Medulla oblongata (tissue), 1 donor: ENCODE data around the gene SPDL1.

Source experiments
- DNase-seq: peaks from one replicate; pipeline ENCODE4 v3.0.0-alpha.2; 2015; ENCODE audit errors: extremely low spot score

SPDL1 gene, protein sequence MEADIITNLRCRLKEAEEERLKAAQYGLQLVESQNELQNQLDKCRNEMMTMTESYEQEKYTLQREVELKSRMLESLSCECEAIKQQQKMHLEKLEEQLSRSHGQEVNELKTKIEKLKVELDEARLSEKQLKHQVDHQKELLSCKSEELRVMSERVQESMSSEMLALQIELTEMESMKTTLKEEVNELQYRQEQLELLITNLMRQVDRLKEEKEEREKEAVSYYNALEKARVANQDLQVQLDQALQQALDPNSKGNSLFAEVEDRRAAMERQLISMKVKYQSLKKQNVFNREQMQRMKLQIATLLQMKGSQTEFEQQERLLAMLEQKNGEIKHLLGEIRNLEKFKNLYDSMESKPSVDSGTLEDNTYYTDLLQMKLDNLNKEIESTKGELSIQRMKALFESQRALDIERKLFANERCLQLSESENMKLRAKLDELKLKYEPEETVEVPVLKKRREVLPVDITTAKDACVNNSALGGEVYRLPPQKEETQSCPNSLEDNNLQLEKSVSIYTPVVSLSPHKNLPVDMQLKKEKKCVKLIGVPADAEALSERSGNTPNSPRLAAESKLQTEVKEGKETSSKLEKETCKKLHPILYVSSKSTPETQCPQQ

DNA sequence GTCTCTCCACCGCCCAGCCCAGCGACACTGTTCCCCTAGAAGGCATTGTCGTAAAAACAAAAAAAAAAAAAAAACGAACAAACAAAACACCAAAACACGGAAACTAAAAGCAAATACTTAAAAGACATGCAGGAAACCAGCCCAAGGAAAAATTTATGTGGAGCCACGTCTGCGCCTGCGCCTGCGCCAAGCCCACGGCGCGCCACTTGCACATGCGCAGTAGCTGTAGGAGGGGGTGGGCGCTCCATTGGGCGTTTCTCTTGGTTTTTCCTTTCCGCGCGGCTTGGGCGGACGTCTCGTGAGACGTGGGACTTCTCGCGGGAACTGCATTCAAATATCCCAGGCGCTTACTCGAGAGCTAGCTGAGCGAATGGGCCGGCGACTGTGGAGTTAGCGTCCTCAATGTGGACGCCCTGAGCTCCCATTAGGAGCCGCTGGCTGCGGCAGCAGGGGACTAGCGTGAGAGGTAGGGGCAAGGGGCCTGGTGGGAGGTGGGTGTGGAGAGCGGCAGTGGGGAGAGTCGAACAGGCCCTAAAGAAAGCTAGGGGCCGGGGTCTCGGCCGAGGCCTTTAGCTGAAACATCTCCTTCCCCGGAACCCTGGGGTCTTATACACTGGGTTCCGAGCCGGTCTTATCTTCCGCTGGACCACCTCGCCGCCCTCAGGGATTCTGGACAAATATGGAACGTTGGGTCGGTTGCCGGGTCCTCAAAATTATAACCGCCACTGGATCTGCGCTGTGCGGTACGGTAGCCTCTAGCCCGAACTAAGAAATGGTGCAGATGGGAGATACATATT, at the start of gene SPDL1:
Gene SPDL1, plus strand, starts transcription at position 350 of the 797 bp plus-strand sequence. CDS start 4,644 bp downstream, outside the sequence.
- peak; percentile 97 for DNase-seq

DNA sequence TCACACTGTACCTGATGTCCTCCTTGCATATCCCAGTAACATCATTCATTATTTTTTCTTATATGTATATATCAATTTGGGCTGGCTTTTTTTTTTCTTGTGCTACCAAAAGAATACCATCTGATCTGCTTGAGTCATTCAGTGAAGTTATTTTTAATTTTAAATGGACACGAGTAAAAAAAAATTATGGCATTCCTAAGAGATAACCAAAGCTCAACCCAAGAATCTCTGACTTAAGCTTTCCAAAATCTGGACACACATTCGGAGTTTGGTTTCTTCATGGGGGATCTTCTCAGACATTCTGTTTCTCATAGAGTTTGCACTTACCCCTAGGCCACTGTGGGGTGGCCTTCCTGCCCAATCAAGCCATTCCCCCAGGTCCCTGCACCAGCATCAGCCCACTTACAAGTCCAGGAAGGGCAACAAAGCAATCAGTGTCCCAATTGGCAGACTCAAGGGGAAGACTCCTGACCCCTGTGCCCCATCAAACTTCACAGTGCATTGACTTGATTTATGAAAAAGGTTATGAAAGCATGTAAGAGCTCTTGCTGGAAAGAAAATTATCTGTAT, 49.2 kb upstream of the SPDL1 start:
- no peak for DNase-seq

DNA sequence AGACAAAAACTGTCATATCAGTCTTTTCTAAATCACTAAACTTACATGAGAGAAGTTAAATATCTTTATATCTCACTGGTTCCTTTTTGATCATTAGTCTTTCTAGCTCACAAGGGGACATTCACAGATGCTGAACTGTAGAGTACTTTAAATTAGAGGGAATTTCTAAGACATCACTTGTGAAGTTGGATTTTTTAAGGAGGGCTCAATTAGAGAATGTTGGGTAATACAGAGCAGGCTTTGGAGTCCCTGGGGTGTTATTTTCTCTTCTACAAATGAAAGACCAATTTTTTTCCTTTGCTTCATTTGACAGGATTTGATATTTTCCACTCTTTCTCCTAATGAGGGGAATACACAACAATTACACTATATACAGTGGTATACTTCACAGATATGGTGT, 48.6 kb upstream of the SPDL1 start:
- DNase-seq: no peak

DNA sequence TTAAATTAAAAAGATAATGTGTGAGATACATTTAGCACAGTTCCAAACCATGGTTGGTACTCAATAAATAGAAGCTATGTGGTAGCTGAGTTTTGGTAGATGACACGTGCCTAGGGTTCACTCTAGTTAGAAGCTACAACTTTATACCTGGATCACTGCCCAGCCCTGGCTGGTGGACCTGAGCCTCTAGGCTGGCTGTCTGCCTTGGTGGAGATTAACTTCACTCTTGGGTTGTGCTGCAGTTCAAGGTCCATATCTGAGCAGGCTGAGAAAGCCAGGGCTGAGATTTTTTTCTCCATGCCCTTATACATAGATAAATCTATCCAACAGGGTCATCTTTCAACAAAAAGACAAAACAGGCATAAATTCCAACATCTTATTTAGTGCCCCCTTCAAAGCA, 44.6 kb upstream of the SPDL1 start:
- no peak for DNase-seq

DNA sequence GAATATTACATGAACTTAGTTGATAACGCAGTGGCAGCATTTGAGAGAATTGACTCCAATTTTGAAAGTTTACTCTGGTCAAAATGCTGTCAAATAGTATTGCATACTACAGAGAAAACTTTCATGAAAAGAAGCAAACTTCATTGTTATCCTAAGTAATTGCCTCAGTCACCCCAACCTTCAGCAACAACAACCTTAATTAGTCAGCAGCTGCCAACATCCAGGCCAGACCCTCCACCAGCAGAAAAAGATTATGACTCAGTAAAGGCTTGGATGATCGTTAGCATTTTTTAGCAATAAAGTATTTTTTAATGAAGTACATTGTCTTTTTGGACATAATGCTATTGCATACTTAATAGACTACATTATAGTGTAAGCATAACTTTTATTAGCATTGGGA, 40.8 kb upstream of the SPDL1 start:
- no peak for DNase-seq

DNA sequence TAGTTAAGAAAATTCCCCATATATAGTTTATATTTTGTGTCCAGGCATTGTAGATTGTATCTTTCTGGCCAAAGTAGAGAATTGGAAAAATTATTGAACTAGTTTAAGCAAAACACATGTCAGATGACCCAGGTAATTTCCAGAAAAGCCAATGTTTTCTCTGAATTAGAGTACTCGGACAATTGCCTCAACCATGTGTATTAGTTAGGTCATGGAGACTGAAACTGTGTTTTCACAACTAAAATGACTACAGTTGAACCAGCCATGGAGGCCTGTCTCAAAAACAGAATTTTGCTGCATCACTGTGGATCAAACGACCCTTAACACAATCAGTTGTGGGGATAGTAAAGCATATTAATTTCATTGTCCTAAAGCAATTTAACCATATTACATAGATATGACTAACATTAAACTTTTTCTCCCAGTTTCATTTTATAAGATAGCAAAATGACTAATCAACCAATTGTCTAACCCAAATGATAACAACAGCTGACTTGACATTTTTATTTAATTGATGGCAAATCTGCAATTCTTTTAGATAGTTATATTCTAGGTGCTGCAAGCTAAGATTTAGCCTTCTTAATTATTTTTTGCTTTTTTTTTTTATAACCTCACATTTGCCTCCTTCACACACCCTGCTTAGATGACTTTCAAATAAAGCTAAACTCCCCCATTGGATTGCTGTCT, 39.2 kb upstream of the SPDL1 start:
- no peak for DNase-seq

DNA sequence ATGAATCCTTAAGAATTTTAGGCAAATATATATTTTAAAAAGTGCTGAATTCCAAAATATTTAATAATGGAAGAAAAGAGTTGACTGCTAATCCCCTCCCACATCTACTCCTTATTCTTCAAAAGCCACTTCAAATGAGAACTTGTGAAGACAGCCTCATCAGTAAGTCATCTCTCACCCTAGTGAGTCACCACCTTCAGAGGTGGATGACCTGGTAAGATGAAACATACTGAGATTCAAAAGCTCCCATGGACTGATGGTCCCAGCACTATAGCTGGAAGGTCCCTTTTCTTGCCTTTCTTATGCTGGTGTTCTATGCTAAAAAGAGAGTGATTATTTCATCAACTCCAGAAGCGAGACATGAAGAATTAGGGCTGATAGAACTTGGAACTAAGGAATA, 37.8 kb upstream of the SPDL1 start:
- no peak for DNase-seq

DNA sequence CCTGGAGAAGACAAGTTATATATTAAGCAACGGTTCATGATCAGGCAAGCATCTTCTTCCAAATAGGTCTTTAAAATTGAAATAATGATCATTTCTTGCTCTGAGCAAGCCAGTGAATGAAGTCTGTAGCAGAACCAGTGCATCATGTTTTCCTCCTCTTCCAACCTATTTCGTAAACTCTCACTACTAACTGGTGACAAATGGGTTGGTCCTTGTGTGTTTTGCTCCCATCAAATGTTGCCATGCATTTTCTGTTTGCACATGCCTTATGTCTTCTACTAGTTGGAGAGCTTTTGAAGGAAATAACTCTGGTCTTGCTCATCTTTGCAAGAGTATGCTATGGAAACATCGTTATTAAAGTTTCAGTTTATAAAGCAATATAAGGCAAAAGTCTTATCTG, 37.2 kb upstream of the SPDL1 start:
- no peak for DNase-seq

DNA sequence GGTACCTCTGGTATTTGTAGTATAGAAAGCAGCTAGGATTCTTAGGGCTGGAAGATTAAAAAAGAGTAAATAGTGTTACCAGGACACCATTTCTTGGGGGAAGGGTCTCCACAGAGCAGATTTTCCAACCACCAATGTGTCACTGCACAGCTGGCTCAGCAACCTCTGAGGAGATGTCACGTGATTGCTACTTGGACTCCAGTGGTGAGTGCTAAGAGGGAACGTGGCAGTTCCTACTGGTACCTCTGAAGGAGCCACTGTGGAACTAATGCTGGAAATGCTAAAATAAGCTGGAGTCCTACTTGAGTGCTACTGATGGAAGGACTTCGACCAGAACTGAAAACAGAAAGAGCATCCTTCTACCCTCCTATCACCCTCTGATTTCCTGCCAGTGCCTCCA, 36.1 kb upstream of the SPDL1 start:
- no peak for DNase-seq

DNA sequence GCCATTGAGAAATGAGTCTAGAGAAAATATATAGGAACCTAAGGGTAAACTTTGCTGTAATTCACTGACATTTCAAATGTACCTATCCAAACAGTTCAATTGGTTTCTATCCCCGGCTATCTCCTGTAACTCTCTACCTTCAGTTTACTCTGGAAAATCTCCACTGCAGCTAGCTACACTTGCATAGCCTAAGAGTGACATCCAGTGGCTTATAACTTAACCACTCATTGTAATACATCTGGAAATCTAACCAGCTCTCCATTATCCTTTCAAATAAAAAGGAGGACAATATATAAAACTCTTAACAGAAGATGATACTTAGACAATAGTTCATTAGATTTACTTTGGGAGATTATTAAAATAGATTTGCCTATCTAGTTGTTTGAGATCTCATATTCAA, 35.3 kb upstream of the SPDL1 start:
- peak; percentile 26 for DNase-seq

DNA sequence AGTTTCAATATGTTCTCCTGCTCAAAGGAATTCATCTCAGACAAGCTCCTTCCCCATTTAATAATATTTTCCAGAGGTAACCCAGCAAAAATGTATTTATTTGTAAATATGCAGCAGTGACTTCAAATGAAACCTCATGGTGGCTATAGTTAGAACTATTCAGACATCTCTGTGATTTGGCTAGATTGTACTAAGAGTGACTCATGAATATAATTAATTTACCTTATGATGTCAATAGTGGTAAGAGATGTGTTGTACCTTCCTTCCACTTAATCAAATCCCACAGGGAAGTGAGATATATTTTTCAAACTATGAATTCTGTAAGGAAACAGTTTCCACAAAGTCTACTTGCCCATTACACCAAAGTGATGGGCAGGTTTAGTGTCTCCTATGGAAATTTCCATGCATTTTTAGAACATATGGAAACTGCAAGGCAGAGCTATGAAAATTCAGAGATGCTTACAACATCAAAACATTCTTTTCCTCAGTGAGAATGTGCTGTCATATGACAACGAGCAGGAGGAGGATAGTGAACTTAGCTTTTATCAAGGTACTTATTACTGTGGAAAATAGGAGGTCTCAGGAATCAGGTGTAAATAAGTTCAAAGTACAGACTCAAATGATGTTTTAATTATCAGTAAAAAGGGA, 34.0 kb upstream of the SPDL1 start:
- no peak for DNase-seq

DNA sequence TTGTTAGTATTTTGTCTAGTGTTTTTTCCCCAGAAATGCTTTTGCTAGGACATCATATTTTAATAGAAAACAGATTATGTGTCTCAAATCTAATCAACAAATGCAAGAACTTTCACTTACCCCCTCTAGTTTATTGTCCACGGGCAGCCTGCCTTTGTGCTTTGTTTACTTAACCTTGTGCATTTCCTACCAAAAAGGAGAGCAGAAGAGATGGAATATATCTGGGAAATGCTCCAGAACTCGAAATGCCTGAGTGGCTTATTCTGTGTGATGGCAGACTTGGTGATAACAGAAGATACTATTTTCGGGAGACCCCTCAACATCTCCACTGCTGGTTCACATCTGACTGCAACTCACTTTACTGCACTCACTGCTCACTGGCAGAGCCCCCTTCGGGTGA, 33.3 kb upstream of the SPDL1 start:
- DNase-seq: no peak

DNA sequence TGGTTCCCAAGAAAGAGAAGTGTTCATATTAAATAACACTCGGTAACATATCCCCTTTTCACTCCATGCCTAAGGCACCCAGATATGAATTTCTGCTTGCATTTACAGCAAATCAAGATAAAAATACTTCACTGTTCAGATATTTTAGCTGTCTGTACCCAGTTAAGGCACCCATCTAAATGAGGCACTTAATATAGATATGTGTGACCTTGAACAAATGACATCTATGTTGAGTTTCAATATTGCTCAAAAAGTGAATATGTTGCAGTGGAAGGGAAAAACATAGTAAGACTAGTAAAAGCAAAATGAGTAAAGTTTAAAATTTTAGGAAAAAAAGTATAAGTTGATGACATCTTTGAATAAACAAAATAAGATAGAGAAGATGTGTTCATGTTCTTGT, 32.4 kb upstream of the SPDL1 start:
- DNase-seq: no peak

DNA sequence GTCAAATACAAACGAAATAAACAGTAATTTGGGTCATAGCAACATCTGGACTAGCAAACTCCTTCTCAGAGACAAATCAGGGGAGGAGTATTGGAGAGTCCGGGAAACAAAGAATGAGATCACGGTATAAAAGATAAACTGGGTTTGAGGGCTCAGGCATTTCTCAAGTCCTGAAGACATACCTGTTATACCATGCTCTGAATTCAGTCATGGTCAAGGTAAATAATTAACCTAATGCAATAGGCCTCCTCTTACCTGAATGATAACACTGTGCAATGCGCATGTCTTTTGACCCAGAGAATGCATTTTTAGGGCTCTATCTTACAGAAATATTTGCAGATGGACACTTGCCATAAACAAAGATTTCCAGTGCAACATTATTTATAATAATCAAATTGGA, 31.9 kb upstream of the SPDL1 start:
- DNase-seq: no peak

DNA sequence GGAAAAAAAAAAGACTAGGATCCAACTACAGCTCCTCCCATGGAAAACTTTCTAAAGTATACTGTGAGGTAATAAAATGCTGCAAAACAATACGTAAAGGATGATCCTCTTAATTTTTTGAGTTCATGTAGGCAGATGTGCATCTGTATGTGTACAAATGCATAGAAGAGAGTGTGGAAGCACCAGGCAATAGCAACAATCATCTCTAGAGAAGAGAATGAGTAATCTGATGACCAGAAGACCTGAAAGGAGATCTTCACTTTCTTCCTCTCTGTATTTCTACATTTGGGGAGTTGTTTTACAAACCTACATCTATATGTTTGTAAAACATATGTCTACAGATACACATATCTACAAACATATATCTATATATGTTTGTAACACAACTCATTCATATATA, 29.3 kb upstream of the SPDL1 start:
- DNase-seq: no peak

DNA sequence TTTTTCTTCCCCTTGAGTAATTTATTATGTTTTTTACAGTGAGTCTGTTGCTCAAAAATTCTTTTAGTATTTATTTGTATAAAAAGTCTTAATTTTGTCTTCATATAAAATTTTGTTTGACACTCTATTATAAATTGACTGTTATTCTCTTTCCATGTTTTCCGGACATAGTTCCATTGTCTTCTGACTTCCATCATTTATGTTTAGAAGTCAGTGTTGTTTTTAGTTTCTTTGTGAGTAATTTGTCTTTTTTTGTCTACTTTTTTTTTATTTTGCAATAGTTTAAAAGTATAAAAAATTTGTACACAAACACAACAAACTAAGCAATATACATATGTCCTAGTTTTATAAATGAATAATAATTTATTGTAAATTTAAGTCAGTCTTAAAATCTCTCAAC, 25.7 kb upstream of the SPDL1 start:
- no peak for DNase-seq

DNA sequence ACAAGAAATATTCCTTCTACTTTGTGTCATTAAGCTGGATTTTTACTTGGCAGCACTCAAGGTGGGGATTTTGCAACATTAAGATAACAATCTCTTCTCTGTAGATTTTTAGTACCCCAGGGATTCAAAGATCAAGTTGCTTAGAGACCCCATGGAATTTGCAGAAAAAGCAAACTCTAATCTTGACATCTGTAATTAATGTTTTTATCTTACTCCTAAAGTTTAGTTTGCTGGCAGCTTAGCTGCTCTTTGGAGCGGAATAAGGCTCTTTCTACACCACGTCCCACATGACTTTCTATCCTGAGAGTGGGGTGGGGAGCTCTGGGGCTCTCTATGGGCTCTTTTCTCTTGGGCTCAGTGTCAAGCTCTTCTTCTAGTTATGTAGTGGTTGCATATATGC, 21.7 kb upstream of the SPDL1 start:
- no peak for DNase-seq

DNA sequence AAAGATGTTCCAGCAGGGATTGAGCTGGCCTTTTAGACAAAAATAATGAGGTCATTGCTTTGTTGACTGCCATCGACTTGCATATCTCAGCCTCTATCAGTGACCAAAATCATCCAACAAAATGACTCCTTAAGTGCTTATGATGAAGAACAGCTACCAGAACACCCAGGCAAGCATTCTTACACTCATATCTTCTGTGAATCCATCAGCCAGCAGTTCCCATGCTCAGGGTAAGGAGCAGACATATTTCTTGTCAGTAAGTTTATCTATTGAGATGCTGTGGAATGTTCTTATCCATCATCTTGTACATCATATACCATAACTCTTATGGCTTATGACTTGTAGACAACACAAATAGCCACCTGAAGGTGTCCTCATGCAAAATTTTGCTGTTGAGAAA, 20.2 kb upstream of the SPDL1 start:
- no peak for DNase-seq

DNA sequence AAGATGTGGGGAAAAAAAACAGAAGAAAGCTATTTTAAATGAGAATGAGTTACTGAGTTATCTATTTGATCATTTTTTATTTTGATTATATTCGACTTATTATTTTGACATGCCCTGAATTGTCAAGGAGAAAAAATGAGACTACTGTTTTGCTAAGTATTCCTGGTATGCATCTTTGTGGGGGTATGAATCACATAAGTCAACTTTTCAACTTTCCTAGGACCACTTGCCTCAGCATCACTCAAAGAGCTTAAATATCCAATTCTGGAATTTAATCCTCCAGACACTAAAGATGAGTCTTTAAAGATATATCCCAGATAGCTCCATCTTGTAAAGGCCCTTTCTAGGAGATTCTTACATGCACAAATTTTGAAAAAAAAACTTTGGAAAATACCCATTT, 17.4 kb upstream of the SPDL1 start:
- DNase-seq: no peak

DNA sequence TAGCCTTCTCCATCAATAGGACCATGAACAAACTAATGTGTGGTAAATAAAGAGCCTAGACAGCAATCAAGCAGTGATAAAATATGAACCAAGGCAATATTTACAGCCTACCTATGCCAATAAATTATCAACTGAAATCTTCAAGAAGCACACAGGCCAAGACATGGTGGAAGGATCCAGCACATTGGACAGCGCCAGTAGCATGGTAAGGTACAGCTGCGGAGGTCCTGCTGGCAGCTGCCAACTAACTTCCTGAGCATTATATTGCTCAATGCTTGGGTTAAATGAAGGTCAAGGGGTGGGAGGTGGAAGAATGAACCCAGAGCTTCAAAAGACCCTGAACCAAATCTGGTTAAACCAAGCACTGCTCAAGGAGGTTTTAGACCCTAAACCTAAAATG, 16.5 kb upstream of the SPDL1 start:
- no peak for DNase-seq

DNA sequence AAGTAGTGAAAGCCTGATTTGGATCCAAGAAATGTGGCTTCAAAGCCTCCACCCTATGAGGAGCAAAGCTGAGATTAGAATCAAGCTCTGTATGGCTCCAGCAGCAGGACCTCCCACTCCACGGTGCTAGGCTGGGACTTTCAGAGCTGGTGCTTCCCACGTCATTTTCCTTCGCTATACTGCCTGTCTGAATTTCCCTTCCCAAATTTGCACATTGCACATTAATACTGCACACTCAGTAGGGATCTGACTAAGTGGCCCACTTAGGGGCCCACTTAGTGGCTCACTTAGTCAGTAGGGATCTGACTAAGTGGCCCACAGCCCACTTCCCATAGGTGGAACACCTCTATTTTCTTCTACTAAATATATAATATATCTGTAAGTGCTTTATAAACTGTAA, 14.1 kb upstream of the SPDL1 start:
- DNase-seq: no peak
